Stimulated activated CD4-positive, alpha-beta T cell treated with anti-CD3 and anti-CD28 coated beads, TNF-alpha, amount 100 ng/mL, for 4 hours (primary cell): Measurements from ENCODE around the gene GHSR.

Experiments used
- DNase-seq, 3 experiments: peaks; one replicate each; pipeline ENCODE4 v3.0.0-alpha.2; 2020; ENCODE audit warnings: low read depth in 3 of 3

Gene GHSR

DNA sequence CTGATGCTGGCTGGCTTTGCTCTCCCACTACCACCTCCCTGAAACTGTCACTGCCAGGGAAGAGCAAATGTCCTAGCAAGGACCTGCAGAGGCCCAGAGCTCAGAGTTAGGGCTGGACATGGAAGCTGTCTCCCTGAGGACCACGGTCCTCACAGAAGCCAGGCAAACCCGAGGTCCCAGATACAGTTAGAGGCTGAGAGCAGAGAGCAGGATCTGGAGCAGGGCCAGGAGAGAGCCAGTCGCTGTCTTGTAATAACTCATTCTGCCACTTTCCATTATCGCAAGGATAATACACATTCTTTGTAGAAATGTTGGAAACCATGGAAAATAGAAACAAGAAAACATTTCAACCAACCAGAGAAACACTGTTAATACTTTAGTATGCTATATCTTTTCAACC, 10.1 kb downstream of the GHSR start:
- DNase-seq, result no peak

DNA sequence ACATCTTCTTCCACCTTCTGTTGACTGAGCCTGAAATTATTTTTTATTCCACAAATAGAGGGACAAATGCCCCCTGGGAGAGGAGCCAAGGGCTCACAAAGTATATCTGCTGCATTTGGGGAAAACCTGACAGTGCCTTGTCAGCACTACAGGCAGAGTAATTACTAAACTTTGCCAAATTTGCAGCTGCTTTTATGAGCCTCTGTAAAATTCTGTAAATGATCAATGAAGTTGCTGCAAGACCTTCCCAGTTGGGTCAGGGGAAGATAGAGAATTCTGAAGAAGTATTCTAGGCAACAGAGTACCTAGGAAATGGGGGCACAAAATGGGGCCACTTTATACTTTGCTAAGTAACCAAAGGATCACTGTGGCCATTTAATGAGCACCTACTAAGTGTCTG, 10.5 kb downstream of the GHSR start:
- DNase-seq, result no peak

DNA sequence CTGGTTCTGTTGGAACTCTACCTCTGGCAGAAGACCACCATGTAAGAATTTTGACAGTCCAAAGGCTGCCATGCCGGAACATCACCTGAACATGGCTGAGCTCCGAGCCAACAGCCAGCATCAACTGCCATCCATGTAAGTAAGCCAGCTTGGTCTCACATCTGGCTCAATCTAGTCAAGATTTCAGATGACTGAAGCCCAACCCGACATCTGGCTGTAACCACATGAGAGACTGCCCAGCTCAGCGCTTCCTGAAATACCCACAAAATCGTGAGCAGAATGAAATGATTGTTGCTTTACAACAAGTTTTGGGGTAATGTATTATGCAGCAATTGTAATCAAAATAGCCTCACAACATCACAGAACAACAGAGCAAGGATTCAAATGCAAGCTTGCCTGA, 32.9 kb downstream of the GHSR start:
- DNase-seq, result no peak

GRCh38 chr3:172411478-172411947, 36.7 kb downstream of the GHSR start:
- no peak for DNase-seq

- no peak for DNase-seq
Measured at GRCh38 chr3:172410702-172411477, 37.4 kb downstream of the GHSR start.

DNA sequence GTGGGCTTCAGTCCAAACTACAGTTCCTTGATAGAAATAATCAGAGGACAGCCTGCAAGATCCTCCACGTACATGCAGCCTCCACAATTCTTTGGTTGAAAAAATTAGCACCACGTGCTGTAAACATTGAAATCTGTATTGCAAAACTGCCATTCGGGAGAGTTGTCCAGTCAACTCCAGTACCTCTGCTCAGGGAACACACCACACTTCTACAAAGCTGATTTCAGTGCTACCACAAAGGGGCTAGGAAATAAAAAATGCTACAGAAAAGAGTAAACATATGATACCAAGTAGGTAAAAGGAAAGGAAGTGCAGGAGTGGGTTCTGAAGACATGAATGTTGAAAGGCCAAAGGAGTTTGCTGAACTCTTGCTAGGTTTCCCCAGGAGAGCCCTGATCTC, 40.4 kb downstream of the GHSR start:
- DNase-seq, result no peak

GRCh38 chr3:172405914-172406313, 42.3 kb downstream of the GHSR start:
- DNase-seq, result no peak

GRCh38 chr3:172404237-172404962, 43.9 kb downstream of the GHSR start:
- DNase-seq, result no peak

DNA sequence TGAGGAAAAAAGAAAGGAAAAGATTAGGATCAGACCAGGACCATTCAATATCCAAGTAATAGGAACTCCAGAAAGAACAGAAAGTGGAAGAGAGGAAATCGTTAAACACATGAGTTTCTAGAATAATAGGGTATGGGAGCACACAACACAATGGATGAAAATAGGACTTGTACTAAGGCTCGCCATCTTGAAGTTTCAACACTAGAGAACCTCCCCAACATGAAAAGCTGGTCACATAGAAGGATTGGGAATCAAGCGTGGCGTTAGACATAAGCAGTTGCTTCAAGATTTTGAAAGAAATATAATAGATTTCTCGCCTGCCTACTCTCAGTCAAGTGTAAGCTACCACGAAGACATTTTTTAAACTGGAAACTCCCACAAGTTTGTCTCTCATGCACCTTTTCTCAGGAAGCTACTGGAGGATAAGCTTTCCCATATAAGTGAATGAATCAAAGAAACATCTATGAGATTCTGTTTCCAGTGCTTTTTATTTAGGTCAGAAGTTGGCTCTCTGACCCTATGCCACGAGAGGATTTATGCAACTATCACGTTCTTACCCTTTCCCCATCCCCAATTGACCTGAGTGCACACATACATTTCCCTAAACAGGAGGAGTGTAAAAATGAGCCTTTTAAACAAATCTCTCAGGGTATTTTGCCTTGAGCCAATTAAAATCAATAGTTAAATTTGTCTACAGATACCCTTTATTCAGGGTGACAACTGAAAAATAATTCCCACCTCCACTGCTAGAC, 45.2 kb downstream of the GHSR start:
- DNase-seq, result no peak

GRCh38 chr3:172402090-172402489, 46.2 kb downstream of the GHSR start:
- DNase-seq, result no peak

DNA sequence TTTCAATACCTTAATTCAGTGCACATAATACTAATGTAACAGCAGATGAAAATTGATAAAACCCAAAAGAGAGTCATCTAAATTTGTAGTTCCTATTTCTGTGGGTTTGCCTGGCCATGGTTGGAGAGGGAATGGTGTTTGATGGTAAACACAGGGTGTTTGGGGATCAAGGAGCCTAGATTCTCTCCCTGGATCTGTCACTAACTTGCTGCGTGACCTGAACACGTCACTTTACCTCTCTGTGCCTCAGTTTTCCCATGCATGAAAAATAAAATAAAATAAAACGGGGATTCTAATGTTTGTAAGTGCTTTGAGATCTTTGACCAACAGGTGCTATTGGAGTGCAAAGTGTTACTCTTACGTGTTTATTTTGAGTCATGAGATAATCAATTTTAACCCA, 49.8 kb downstream of the GHSR start:
- no peak for DNase-seq

GRCh38 chr3:172397716-172398405, 50.4 kb downstream of the GHSR start:
- no peak for DNase-seq

DNA sequence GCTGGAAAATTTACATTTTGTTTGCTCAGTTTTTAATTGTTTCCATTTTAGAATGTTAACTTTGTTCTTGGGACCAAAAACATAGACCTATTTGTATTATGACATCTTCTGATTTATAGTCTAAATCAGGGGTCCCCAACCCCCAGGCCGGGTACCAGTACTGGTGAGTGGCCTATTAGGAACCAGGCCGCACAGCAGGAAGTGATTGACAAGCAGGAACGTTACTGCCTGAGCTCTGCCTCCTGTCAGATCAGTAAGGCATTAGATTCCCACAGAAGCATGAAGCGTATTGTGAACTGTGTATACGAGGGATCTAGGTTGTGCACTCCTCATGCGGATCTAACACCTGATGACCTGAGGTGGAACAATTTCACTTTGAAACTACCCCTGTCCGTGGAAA, 51.9 kb downstream of the GHSR start:
- DNase-seq, result no peak

GRCh38 chr3:172394692-172395091, 53.6 kb downstream of the GHSR start:
- no peak for DNase-seq
